Measurements from ENCODE around the gene WNT8A. TPM values are rescaled to one million over a fixed set of nuclear protein-coding genes. Genes with fewer than 3 reads are reported as not detected.
"Not testable (repeated sequence)": the region's sequence is repeated elsewhere in the genome, so short reads cannot be mapped to it uniquely, and the experiment has no call there.

WNT8A gene
- total RNA-seq, 1 donor from 2014 or later, result not detected

- Mint-ChIP-seq H3K27me3 (no peaks in the 10 kb centered on the region), H3K4me3 (ENCODE audit: low read depth) (no peak overlapping the region), H3K4me1 (ENCODE audit: low read depth) (no peaks in the 10 kb centered on the region), H3K9me3 (ENCODE audit: low read depth) (peaks cover 3% of the 10 kb centered on the region), H3K36me3 (ENCODE audit: insufficient read depth) (no peaks in the 10 kb centered on the region), H3K27ac (no peak overlapping the region)
- TF ChIP-seq CTCF (IDR thresholded peaks at IDR 0.05; ENCODE audit: unreplicated experiment), result no peak
- no peak for DNase-seq (ENCODE audit: low spot score, unreplicated experiment)
Measured at GRCh38 chr5:138064526-138064925, 19.3 kb upstream of the WNT8A start.

DNA sequence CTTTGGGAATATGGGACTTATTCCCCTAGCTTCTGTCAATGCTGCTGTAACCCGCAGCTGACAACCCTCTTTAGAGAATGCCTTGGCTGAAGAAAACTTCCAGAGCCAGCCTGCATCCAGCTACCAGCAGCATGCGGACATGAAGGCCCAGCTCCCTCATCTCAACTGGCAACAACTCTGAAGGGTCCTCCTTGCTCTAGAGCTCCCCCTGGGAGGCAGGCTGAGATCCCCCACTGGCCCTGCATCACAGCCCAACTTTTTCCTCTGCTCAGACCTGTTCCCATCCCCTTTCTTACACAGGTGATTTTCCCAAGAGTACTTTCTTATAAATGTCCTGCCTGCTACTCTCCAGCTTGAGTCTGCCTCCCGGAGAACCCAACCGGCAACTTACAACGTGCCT, 18.7 kb upstream of the WNT8A start:
- H3K27ac Mint-ChIP-seq, result no peak overlapping the region
- no peaks in the 10 kb centered on the region for H3K27me3 Mint-ChIP-seq
- TF ChIP-seq CTCF (IDR thresholded peaks at IDR 0.05; ENCODE audit: unreplicated experiment), result peak; percentile 35
- H3K36me3 Mint-ChIP-seq (ENCODE audit: insufficient read depth), result no peaks in the 10 kb centered on the region
- peaks cover 3% of the 10 kb centered on the region for H3K9me3 Mint-ChIP-seq (ENCODE audit: low read depth)
- no peak overlapping the region for H3K4me3 Mint-ChIP-seq (ENCODE audit: low read depth)
- no peak for DNase-seq (ENCODE audit: low spot score, unreplicated experiment)
- H3K4me1 Mint-ChIP-seq (ENCODE audit: low read depth), result no peaks in the 10 kb centered on the region

DNA sequence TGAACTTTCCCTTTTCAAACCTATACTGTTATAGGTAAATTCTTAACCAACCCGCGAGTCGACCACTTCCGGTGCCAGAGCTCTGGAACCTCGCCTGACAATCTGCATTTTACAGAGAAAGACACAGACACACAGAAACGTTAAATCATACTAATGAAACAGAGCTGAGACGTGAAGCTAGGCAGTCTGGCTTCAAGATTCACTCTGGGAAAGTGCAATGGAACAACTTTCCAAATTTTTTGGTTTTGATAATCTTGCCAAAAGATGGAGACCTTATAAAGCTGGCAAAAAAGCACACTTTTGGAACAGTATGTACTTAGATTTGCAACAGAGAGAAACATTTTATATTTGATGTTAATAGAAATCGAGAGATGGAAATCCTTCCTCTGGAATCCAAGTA, 15.9 kb upstream of the WNT8A start:
- Mint-ChIP-seq H3K4me3 (ENCODE audit: low read depth) (no peak overlapping the region), H3K27ac (no peak overlapping the region), H3K4me1 (ENCODE audit: low read depth) (no peaks in the 10 kb centered on the region), H3K9me3 (ENCODE audit: low read depth) (peaks cover 3% of the 10 kb centered on the region), H3K36me3 (ENCODE audit: insufficient read depth) (no peaks in the 10 kb centered on the region), H3K27me3 (no peaks in the 10 kb centered on the region)
- DNase-seq (ENCODE audit: low spot score, unreplicated experiment), result no peak
- no peak for TF ChIP-seq CTCF (IDR thresholded peaks at IDR 0.05; ENCODE audit: unreplicated experiment)

GRCh38 chr5:138068742-138069600, 14.9 kb upstream of the WNT8A start:
- Mint-ChIP-seq H3K27me3 (no peaks in the 10 kb centered on the region), H3K27ac (no peak overlapping the region), H3K4me3 (ENCODE audit: low read depth) (no peak overlapping the region), H3K4me1 (ENCODE audit: low read depth) (no peaks in the 10 kb centered on the region), H3K36me3 (ENCODE audit: insufficient read depth) (no peaks in the 10 kb centered on the region), H3K9me3 (ENCODE audit: low read depth) (peaks cover 3% of the 10 kb centered on the region)
- DNase-seq (ENCODE audit: low spot score, unreplicated experiment), result peak; percentile 41
- TF ChIP-seq CTCF (IDR thresholded peaks at IDR 0.05; ENCODE audit: unreplicated experiment), result peak; percentile 67

DNA sequence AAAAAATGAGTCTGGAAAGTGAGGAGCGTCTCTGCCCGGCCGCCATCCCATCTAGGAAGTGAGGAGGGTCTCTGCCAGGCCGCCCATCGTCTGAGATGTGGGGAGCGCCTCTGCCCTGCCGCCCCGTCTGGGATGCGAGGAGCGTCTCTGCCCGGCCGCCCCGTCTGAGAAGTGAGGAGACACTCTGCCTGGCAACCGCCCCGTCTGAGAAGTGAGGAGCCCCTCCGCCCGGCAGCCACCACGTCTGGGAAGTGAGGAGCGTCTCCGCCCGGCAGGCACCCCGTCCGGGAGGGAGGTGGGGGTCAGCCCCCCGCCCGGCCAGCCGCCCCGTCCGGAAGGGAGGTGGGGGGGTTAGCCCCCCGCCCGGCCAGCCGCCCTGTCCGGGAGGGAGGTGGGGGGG, 13.8 kb upstream of the WNT8A start:
- DNase-seq (ENCODE audit: low spot score, unreplicated experiment); H3K27ac Mint-ChIP-seq; H3K36me3 Mint-ChIP-seq (ENCODE audit: insufficient read depth); H3K27me3 Mint-ChIP-seq; H3K4me3 Mint-ChIP-seq (ENCODE audit: low read depth); H3K4me1 Mint-ChIP-seq (ENCODE audit: low read depth); H3K9me3 Mint-ChIP-seq (ENCODE audit: low read depth): not testable (repeated sequence)

All from progenitor cell of endocrine pancreas (in vitro differentiated cells).